GM12878 (cell line): ENCODE data around the gene CEP135. TPM values are rescaled to one million over a fixed set of nuclear protein-coding genes. Genes with fewer than 3 reads are reported as not detected.

Source experiments
- ATAC-seq: fragments of 200-7000 bp; cut with Tn5 transposase; 3 replicates; pipeline ENCODE4 v1.9.1; 2020; ENCODE audit warnings: mild to moderate bottlenecking, moderate library complexity
- BruUV-seq: library from RNA; stranded (reverse); fragments of 400-500 nt; replicated peaks from 2 replicates; lab custom pipeline; 2021; lab: Mats Ljungman, UMichigan
- CTCF ChIA-PET: fragments of 300-600 bp; sonication (Branson Sonifier 250); formaldehyde crosslinking; extraction: SDS; loops from one replicate; lab custom pipeline; 2021; ENCODE audit warnings: inconsistent platforms; lab: Yijun Ruan, JAX
- POLR2A ChIA-PET: fragments of 350-600 bp; formaldehyde crosslinking; extraction: SDS; loops from one replicate; lab custom pipeline; 2021; ENCODE audit warnings: inconsistent platforms; lab: Charles Lee
- RAD21 ChIA-PET: fragments of 300-600 bp; sonication (Branson Sonifier 250); formaldehyde crosslinking; loops from one replicate; lab custom pipeline; 2023; ENCODE audit warnings: antibody characterized with exemption; ENCODE audit not compliant: unreplicated experiment; lab: Charles Lee
- SMC1A ChIA-PET: fragments of 300-600 bp; sonication (Branson Sonifier 250); formaldehyde crosslinking; loops from one replicate; lab custom pipeline; 2023; ENCODE audit not compliant: unreplicated experiment, uncharacterized antibody; lab: Charles Lee
- DNase-seq: peaks from one replicate; pipeline ENCODE4 v3.0.0-alpha.2; 2011; ENCODE audit warnings: low read depth, low spot score
- FAIRE-seq: peaks from 3 replicates; lab custom pipeline; 2011; peaks lifted over from hg19 to GRCh38; lab: Jason Lieb, UNC
- H2AFZ ChIP-seq: 2 replicates; pipeline ENCODE4 v1.6.0; 2011; ENCODE audit warnings: low read depth, low read length, control low read depth; ENCODE audit not compliant: control insufficient read depth
- H3K27ac ChIP-seq: 2 replicates; pipeline ENCODE4 v1.5.1; 2011; ENCODE audit warnings: control low read depth; ENCODE audit not compliant: control insufficient read depth, insufficient read depth
- H3K27me3 ChIP-seq, 2 experiments: replicated peaks in 1 of 2; 2 replicates each; pipeline versions ENCODE4 v1.6.0 to v1.6.1; 2011; ENCODE audit warnings: low read length in 1 of 2; ENCODE audit not compliant: control insufficient read depth in 2 of 2, insufficient read depth in 2 of 2
- H3K36me3 ChIP-seq, 2 experiments: 2 replicates each; pipeline ENCODE4 v1.5.1; 2011; ENCODE audit warnings: low read length in 1 of 2; ENCODE audit not compliant: control insufficient read depth in 2 of 2, insufficient read depth in 2 of 2
- H3K4me1 ChIP-seq: 2 replicates; pipeline ENCODE4 v1.6.1; 2011; ENCODE audit warnings: mild to moderate bottlenecking, low read length, moderate library complexity, mixed read lengths; ENCODE audit not compliant: control insufficient read depth, insufficient read depth
- H3K4me2 ChIP-seq: 2 replicates; pipeline ENCODE4 v1.6.0; 2011; ENCODE audit warnings: control low read depth; ENCODE audit not compliant: control insufficient read depth, insufficient read depth
- H3K4me3 ChIP-seq: fragments of 200-600 bp; sonication (generic); 2 replicates; pipeline ENCODE4 v1.5.1; 2016
- H3K79me2 ChIP-seq: 2 replicates; pipeline ENCODE4 v1.6.0; 2011; ENCODE audit warnings: low read length; ENCODE audit not compliant: control insufficient read depth, insufficient read depth
- H3K9ac ChIP-seq: 2 replicates; pipeline ENCODE4 v1.8.0; 2011; ENCODE audit warnings: low read length, control low read depth, mixed read lengths; ENCODE audit not compliant: control insufficient read depth, insufficient read depth
- H3K9me3 ChIP-seq: replicated peaks from 3 replicates; pipeline ENCODE4 v1.5.1; 2011; ENCODE audit warnings: mild to moderate bottlenecking, low read length; ENCODE audit not compliant: control insufficient read depth, insufficient read depth
- H4K20me1 ChIP-seq: 2 replicates; pipeline ENCODE4 v1.6.0; 2011; ENCODE audit not compliant: control insufficient read depth, insufficient read depth
- EGR1 ChIP-seq, 2 experiments: IDR thresholded peaks; 1 replicate in 1 of 2; 2 replicates in 1 of 2; pipeline ENCODE4 v1.6.1; 2011 to 2012; ENCODE audit warnings: low read depth in 2 of 2, low read length in 2 of 2, borderline replicate concordance in 1 of 2, mild to moderate bottlenecking in 1 of 2, moderate library complexity in 1 of 2
- GATAD2B ChIP-seq: fragments of 450-650 bp; conservative IDR thresholded peaks from 2 replicates; pipeline ENCODE4 v1.6.1; 2017; ENCODE audit warnings: low read depth, mild to moderate bottlenecking, moderate library complexity
- JUND ChIP-seq: IDR thresholded peaks from 2 replicates; pipeline ENCODE4 v1.6.1; 2012; ENCODE audit warnings: low read depth, mild to moderate bottlenecking, low read length, improper control_type of control experiment, moderate library complexity
- MEF2B ChIP-seq: fragments of 450-650 bp; IDR thresholded peaks from 2 replicates; pipeline ENCODE4 v1.6.1; 2018; ENCODE audit warnings: mild to moderate bottlenecking, moderate library complexity; ENCODE audit not compliant: partially characterized antibody, poor library complexity, severe bottlenecking
- RELA ChIP-seq: fragments of 450-650 bp; IDR thresholded peaks from 2 replicates; pipeline ENCODE4 v1.8.0; 2014; ENCODE audit warnings: borderline replicate concordance; ENCODE audit not compliant: partially characterized antibody
- SUPT20H ChIP-seq: IDR thresholded peaks from 2 replicates; pipeline ENCODE4 v1.6.1; 2011; ENCODE audit warnings: low read depth, mild to moderate bottlenecking, low read length, moderate library complexity, borderline replicate concordance; ENCODE audit not compliant: control insufficient read depth
- ZNF274 ChIP-seq: IDR thresholded peaks from one replicate; pipeline ENCODE4 v1.8.0; 2011; ENCODE audit not compliant: insufficient read length, insufficient read depth
- ZNF592 ChIP-seq: fragments of 450-650 bp; IDR thresholded peaks from 2 replicates; pipeline ENCODE4 v1.6.1; 2017; ENCODE audit warnings: mild to moderate bottlenecking, moderate library complexity
- WGBS: methylation state at CpG from one replicate; pipeline ENCODE4 v1.1.6; 2016; ENCODE audit warnings: low lambda C conversion rate; ENCODE audit not compliant: insufficient replicate concordance, insufficient coverage; ENCODE audit errors: missing lambda C conversion rate; 5-methylcytosine and 5-hydroxymethylcytosine counted together
- in situ Hi-C: fragments of 300-500 bp; cut with MboI; formaldehyde crosslinking; loops from 9 replicates; pipeline ENCODE4 v1.14.3; 2018; ENCODE audit warnings: mixed read lengths
- intact Hi-C: fragments of 100-400 bp; cut with micrococcal nuclease; formaldehyde crosslinking; loops from one replicate; pipeline ENCODE4 v1.14.2; 2022; ENCODE audit not compliant: unreplicated experiment
- polyA plus RNA-seq, 11 experiments: library from polyadenylated mRNA; depleted of rRNA in 4 of 11; unstranded in 6 of 11; stranded (reverse) in 5 of 11; fragments of >200 nt; fragmentation: Nextera tagmentation in 4 of 11; fragmentation: Illumina TruSeq in 1 of 11; extraction: Ambion mirVana in 4 of 11; extraction: Trizol in 1 of 11; gene quantifications; 1 replicate in 1 of 11; 2 replicates in 10 of 11; pipeline versions ENCODE4 v1.2.1 to v1.2.3, GENCODE V29; 2011 to 2016; ENCODE audit warnings: inconsistent platforms in 2 of 11, missing spikeins in 2 of 11, low read depth in 1 of 11
- total RNA-seq, 4 experiments: library from RNA; depleted of rRNA in 3 of 4; stranded (reverse); fragments of >200 nt in 3 of 4; fragmentation: Illumina TruSeq in 1 of 4; extraction: Trizol in 1 of 4; gene quantifications; 2 replicates each; pipeline versions ENCODE4 v1.2.1 to v1.2.3, GENCODE V29; 2013 to 2021

The CEP135 gene
- total and polyA plus RNA-seq, 10 of the 15 experiments (the other 5 are each of a cell fraction or from before 2014, with no cell fraction given) = 2.9 to 13.6 (median 10.1) TPM

GRCh38 chr4:55906323-55906722 is 42.4 kb upstream of the CEP135 start (continued):
- TF ChIP-seq ZNF592 (no peak), RELA (no peak), JUND (no peak)
- TF ChIP-seq, all 136 proteins: peak for 0

DNA sequence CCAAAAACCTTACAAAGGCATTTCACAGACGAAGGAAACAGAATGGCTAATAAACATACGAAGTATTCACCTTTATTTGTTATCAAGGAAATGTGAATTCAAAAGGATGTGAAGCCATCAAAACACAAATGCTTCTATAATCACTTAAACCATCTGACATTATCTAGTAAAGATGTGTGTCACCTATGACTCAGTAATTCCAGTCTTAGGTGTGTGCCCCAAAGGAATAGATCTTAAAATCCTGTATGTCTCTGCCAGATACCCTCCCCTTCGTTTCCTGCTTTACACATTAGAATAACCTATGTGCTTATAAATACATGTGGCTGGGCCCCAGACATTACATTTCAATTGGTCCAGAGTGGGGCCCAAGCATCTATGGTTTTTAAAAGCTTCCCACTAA is 41.8 kb upstream of the CEP135 start:
- intact Hi-C loops (no loop called here), in situ Hi-C loops (no loop called here)
- TF ChIP-seq EGR1 (IDR thresholded peaks at IDR 0.05; ENCODE audit: borderline replicate concordance in 1 of 2, low read depth in 2 of 2, low read length in 2 of 2) = no peak
- no peak for TF ChIP-seq GATAD2B
- no peak for TF ChIP-seq SUPT20H
- TF ChIP-seq ZNF274 = no peak
- no peak for TF ChIP-seq MEF2B
- no peak overlapping the region for H3K4me3 ChIP-seq
- no peak overlapping the region for H2AFZ ChIP-seq
- peaks cover 0 to 2% of the 10 kb centered on the region in 2 experiments; a peak in 1 of 4 replicates for H3K36me3 ChIP-seq
- no peak for FAIRE-seq
- H4K20me1 ChIP-seq = no peaks in the 10 kb centered on the region
- H3K79me2 ChIP-seq = no peaks in the 10 kb centered on the region
- no peaks in the 10 kb centered on the region for H3K4me1 ChIP-seq
- ChIA-PET POLR2A (no interaction called here), RAD21 (interaction anchor here (1.2 kb wide), 1 partner anchor 40 kb away, joined by 3 read pairs; no protein-coding TSS in a partner anchor), CTCF (interaction anchor here (1.7 kb wide), 1 partner anchor 40 kb away, joined by 4 read pairs; no protein-coding TSS in a partner anchor), SMC1A (no interaction called here)
- 86% methylated on average over 3 of the region's 3 CpGs for WGBS
- H3K9ac ChIP-seq = no peak overlapping the region
- BruUV-seq = no TSS peak
- no peaks in the 10 kb centered on the region for H3K27me3 ChIP-seq
- no peak for DNase-seq
- H3K4me2 ChIP-seq = no peak overlapping the region
- ATAC-seq = no peak
- no peak overlapping the region for H3K27ac ChIP-seq
- H3K9me3 ChIP-seq = no peaks in the 10 kb centered on the region
